SHP77 (cell line): ENCODE results near the gene TTC21A.

Source experiments
- DNase-seq, 2 experiments: peaks; one replicate each; lab custom pipeline; 2025; lab: John Stamatoyannopoulos, UW

Gene TTC21A

DNA sequence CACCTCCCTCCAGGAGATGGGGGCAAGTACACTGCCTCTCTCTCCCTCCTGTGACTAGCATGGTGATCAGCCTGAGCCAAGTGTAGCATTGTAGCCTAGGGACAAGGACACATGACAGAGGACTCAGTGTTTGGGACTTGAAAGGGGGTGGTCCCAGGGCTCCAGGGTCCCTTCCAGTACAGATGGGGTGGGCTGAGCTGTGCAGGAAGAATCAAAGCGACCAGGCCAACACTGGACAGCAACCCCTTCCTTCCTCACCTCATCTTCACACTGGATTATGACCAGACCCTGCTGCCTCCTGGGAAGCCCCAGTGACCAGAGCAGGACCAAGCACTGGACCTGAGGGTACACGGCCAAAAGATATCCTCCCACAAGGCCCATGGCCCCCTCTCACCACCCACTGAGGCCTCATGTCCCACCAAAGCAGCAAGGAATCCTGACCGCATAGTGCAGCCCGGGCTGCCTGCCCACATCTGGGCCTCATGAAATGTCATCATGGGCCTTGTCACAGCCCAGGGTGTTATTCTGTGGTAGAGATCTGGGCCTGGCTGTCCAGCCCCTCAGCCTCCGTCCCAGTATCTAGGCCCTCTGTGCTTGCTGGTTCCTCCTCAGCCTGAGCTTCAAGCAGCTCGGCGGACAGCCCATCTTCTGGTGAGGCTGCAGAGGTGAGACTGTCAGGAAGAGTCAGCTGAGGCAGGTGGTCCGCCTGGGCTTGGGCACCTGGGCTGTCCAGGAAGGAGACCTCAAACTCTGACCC, 9.6 kb upstream of the TTC21A start:
- DNase-seq = no peak

DNA sequence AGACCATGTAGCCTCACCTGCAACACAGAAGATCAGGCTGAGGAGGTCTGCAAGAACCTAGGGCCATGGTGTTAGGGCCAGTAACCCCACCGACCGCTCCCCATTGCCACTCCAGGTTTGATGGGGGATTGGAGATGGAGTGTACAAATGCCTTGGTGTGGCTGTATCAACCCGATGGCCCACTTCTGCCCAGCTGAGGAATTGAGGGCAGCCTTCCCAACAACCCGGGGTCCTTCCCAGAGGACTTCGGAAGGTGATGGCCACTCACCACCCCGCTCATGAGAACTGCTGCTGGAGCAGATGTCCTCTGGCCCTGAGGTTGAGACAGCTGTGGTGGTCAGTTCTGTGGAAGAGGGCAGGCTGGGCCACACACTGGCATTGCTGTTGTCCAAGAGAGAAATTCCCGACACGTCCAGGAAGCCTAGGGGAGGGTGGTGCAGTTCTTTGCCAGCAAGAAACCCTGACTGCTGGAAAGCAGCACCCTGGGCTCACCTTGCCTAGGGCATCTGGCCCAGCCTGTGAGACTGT, 8.9 kb upstream of the TTC21A start:
- no peak for DNase-seq

DNA sequence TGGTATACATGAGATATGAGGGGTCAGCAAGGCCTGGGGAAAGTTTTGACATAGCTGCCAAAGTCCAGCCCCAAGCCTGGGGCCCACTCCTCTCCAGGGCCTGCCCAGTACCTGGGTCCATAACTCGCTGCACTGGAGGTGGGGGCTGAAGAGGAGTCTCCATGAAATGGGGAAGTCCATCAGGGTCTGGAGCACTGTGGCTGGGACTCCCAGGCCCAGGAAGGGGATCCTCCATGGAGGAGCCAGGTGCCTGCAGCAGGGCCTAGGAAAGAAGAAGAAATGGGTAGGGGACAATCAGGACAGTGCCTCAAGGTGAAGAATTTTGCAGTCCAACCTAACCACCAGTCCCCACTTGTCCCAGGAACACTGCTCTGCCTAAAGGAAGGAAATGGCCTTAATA, 8.2 kb upstream of the TTC21A start:
- no peak for DNase-seq

DNA sequence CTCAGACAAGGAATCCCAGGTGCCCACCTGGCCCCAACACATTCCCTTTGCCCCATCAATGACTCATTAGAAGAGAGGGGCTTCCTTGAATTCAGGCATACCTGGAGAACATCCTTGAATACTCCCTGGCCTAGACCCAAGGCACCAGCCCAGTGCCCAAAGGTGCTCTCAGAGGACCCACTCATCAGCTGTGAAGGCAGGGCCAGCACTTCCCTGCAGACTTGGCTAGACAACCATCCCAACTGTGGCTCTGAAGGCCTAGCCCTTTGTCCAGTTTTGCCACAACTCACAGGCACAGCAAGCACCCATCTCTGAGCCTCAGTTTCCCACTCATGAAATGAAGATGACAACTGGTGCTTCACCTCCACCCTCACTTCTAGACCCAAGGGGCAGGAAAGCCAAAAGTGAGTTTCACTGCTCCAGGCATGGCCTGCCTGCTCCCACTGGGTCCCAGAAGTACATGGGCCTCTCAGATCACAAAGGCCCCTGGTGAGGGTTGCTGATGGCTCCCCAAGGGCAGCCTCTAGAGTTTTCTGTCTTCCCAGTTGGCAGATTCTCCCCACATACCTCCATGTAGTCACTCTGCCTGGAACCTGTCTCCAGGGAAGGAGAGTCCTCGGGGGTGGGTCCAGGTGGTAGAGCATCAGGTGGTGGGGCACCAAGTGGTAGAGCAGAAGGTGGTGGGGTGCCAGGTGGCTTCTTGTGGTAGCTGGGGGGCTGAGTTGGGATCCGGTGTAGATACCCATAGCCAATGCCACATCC, 7.6 kb upstream of the TTC21A start:
- DNase-seq = no peak

DNA sequence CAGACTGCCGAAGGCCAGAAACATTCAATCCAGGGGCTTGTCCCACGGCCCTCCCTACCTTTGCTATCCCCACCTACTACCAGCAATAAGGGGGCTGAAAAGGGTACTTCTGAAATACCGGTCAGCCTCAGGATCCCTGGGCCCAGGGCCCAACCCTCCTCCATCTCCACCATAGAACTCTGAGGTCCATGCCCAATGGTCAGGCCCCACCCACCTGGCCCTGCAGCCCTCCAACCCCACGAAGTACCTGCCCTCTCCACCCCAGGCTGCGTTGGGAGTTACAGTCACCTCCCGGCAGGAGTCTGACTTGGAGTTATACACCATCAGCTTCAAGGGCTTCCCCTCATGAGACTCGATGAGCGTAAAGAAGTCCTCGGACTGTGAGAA, 7.0 kb upstream of the TTC21A start:
- no peak for DNase-seq

DNA sequence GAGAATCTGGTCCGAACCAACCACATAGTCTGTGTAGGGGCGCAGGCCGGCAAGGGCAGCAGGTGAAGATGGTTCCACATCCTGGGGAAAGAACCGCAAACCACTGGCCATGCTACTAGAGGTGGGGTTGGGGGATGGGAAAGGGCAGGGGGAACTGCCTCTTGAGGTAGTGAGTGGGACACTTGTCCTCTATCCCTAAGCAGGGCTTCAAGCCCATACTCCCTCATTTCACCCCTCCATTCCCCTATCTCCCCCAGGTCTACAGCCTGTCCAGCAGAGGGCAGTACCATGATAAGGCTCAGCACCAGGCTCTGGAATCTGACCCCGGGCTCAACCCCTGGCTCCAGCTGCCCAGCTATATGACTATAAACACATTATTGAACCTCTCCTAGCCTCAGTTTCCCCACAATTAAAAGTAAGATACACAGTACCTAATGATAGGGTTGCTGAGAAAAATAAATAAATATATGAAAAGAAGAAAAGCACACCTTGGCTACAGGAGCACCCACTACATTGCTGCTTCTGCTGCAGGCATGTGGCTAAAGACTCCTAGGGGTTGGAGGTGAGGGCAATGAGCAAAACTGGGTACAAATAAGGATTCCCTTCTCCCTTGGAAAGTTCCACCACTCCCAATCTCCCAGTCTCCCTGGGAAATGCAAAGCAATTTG, 6.3 kb upstream of the TTC21A start:
- peak; percentile 12 to 36 for DNase-seq

DNA sequence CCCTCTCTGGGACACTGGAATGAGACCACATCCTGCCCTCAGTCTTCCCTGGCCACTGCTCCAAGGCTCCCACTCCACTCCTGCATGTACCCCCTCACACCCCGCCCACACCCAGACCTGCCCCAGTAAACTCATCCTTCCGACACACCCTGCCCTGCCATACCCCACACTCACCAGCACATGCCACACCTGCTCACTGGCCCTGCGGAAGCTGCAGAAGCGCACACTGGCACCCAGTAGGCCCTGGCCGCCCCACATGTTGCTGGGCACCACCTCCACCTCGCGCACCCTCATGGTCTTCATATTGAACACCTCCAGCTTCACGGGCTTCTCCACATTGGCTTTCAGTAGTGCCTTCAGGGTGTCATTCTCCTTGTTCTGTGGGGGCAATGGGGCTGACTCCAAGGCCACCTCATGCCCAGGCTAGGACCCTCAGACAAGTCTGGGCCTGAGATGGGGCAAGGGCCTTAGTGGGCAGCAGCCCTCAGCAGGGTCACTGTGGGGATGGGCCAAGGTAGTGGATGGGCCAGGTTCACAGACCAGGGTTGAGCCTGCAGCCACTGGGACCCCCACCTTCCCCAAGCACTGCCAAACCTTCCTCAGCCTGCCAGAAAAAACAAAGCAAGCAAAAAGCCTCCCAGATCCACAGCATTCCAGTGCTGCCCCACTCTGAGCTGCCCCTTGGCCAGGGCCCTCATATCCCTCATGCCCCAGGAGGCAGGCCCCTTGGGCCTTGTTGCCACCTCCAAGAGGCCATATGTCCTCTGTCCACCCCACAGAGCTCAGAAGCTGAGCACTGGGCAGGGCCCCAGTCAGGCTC, 4.8 kb upstream of the TTC21A start:
- no peak for DNase-seq

DNA sequence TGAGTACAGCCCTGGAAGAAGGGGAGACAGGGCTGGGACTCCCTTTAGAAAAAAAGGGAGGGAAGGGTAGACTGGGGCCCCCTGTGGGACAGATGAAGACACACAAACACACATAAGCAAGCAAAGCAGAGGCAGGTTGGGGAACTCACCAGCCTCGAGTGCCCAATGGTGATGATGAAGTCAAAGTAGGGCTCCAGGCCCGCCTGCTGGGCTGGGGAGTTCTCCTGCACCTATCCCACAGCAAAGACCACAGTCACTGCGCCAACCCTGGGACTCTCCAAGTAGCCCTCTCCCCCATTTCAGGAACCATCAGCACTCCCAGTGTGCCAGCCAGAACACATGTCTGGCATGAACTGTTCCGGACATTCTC, 4.2 kb upstream of the TTC21A start:
- no peak for DNase-seq

DNA sequence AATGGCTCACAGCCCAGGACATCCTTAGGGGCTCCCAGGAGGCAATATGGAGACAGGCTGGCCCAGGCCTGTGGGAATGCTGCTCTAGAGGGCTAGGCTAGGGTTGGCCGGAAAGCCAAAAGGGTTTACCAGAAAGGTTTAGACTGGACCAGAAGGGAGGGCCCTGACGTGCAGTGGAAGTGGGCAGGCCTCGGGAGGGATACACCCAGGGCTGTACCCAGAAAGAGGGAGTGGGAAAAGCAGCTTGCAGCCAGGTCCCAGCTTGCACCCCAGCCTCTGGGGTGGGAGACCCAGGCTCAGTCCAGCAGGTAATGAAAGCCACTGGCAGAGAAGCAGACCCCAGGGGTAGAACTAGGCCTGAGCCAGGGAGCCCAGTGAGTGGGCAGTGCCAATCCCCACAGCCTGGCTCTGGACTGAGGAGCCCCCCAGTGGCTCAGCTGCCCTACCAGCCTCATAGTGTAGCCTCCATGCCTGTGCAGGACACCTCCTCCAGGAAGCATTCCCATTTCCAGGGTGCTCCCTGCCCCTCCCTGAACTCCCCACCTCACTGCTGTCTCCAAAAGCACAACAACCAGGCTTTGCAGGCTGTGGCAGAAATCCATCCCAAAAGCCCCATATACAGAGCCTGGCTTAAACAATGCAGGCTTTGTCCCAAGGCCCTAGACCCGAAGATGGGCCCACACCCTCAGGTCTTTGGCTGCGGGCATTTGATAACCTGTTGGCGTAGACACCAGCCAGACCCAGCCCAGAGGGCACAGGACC, 3.5 kb upstream of the TTC21A start:
- no peak for DNase-seq

DNA sequence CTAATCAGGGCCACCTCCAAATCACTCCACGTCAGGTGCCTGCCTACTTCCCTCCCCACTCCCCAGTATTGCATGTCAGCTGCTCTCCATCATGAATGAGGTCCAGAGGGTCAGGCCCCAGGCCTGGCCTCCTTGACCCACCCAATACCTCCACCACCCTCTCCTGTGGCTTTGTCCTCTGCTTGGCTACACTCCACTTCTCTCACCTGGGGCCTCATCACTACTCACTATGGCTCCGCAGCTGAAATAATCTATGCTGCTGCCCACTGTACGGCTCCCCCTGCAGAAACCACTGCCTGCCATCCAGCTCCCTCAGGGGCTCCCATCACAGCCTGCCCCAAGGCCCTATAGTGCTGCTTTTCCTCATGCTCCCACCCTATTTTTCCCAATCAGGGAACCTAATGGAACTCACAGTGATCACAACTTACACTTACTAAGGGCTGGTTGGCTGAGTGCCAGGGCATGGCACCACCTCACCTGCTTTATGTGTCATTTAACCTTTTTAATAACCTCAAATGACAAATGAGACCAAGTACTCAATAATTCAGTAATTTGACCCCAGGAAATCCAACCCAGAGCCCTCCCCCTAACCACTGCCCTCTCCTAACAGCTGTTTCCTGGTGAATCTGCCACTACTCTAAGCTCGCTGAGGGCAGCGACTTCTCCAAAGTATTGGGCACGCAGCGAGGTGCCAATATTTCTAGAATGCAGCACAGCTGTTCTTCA, 2.4 kb upstream of the TTC21A start:
- DNase-seq = peak; percentile 9 to 34

DNA sequence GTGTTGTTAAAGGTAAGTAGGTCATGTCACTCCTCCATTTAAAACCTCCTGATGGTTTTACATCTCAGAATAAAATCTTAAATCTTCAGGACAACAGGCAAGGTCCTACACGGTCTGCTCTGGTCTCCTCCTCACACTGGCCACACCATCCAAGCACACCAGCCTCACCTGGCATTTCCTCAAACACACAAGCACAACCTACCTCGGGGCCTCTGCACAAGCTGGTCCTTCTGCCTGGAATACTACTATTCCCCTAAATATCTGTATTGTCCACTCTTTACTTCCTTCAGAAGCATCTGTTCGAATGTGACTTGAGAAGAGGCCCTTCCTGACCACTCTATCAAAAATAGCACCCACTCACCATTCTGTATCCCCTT, 1.8 kb upstream of the TTC21A start:
- DNase-seq = no peak

DNA sequence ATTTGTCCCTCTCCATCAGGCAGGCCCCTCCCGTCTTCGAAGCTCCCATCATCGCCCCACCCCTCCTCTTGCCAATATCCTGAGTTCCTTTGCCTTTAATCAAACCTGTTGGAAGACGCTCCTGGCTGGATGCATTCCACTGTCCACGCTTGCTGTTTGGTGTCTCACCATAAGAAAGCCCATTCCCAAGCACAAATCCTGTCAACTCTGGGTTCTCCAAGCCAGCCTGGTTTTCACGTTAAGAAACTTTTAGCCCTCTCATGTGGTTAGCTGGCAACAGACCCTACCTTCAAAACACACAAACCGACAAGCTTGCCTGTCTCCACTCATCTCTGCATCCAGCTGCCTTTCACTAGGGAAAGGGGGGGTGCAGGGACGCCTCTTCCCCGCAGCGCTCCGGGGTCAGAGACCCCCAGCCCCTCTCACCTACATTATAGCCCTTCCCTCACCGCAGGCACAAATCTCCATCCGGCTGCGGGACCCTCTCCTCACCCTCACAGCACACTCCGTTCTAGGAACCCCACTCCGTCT, 1.1 kb upstream of the TTC21A start:
- DNase-seq = no peak

DNA sequence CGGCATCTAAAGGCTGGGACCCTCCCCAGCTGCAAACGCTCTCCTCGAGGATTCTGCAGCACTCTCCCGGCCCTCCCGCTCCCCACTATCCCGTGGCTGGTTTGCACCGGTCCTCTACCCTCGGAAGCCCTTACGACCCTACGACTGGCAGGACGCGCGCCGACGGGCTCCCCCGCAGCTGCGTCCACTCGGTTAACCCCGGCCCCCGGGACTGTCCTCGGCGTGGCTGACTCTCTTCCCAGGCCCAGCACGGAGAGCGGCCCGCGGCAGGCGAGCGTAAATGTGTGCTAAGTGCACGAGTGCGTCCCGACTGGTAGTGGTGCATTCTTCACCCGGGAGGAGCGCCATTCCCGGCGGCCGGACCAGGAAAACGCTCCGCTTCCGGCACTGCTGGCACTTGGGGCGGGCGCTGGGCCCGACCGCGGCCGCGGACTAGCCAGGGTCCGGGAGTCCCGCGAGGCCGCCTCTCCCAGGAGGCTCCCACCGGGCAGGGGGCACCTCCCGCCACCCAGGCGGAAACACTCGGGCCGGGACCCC, 561 bp upstream of the TTC21A start:
- peak in 1 of 2 experiments; percentile 23 for DNase-seq

DNA sequence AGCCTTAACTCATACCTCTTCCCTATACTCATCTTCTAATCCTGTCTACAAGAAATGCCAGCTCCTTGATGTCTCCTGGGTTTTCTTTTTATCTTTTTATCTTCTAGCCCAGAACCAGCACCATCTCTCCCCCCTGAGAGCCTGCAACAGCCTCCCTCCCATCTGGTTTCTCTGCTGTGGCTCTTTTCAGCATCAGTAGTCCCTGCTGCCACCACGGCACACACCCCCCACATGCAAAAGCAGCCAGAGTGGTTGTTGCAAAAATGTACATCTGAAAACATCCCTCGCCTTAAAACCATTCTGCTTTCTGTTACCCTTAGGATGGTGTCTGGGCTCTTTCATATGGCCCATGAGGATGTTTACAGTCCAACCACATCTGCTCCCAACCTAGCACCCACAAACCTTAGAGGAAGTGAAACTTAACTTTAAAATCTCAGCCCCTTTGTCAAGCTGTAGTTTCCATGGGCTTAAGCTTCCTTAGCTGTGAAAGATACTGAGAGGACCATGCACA, 775 bp downstream of the TTC21A start:
- no peak for DNase-seq

DNA sequence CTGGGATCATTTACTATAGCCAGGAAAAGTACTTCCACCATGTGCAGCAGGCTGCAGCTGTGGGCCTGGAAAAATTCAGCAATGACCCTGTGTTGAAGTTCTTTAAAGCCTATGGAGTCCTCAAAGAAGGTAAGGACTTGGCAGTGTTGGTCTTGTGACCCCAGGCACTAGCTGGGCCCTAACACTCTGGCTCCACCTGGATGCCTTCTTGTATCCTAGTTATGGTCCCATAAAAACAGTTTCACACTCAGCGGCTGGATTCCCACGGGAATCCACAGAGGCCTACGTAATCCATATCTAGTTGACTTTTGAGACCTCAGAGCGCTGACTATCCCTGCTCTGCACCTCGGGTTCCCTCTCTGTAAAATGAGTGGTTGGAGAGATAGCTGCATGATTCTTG, 1.6 kb downstream of the TTC21A start:
- DNase-seq = no peak

DNA sequence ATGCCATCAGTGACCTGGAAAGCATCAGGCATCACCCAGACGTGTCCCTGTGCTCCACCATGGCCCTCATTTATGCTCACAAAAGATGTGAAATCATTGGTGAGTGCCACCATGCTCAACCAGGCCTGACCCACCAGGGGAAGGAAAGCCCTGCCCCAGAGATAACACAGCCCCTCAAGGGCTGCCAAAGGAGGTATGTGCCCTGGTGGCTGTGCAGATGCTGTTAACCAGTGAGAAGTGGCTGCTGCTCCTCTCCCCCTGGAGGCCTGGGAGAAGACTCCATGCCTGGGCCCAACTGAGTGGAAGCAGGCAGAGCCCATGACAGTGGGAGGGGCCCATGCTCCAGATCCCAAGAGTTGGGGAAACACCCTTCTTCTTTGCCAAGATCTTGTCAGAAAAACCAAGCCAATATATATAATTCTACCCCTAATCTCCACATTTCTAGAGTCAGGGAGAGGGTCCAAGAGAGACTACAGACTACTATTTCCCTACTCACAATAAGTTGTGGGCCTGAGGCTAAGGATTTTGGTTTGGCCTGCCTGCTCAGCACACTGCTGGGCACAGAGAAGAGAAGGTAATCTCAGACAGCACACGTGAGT, 2.7 kb downstream of the TTC21A start:
- no peak for DNase-seq

DNA sequence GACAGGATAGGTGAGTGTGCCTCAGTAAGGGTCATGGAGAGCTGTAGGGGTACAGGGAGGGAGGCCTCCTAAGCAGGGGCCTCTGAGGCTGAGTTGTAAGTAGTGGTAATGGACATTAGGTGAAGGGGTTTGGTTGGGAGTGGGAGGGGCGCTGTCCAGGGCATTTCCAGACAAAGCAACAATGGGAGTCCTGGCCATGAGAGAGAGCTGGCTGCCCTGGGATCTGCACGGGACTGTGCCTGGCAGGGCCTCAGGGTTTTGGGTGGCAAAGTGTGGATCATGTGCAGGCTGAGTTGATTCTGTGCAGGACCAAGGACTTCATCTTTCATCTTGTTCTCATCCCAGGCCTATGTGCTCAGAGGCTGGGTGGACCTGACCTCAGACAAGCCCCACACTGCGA, 4.6 kb downstream of the TTC21A start:
- DNase-seq = no peak

DNA sequence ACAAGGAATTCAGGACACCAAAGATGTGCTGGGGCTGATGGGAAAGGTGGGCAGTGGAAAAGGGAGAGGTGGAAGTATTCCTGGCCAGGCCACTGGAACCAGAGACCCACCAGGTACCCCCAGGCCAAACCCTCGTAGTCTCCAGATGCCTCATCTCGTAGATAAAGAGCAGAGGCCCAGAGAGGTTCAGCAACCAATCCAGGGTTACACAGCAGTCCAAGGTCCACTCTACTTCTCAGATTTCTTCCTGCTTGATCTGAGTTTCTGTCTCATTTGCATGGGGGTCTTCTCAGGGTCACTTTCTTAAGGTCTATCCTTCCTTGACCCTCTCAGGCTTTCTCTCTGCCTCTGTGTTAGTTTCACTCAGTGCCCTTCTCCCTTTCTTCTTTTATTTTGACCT, 5.1 kb downstream of the TTC21A start:
- DNase-seq = no peak

DNA sequence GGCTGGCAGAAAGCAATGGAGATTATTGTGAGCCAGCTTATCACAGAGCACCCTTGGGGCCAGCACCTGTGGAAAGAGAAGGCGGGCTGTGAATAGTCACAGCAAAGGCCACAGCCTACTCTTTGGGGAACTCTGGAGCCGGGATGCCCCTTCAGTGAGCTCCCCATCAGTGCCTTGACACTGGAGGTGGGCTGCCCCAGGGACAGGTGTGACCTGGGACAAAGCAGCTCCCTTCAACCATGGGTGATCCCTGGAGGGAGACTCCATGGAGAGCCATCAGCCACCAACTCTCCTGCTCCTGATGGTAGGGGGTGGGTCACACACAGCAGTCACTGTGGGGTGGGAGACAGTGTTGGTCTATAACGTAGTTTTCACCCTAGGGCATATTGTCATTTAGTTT, 5.8 kb downstream of the TTC21A start:
- DNase-seq = no peak

DNA sequence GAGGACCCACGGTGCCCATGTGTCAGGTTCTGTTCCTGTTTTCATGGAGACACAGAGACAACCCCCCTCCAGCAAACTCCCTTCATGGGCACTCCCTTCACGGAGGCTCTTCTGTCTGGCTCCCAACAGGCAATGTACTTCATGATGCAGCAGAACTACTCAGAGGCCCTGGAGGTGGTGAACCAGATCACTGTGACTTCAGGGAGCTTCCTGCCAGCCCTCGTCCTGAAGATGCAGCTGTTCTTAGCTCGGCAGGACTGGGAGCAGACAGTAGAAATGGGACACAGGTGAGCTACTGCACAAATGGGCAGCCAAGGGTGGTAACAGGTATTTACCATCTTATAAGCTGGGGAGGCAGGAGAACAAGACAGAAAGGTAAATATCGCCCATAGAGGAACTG, 7.0 kb downstream of the TTC21A start:
- no peak for DNase-seq
